ENCODE data around the gene PMF1.

The PMF1 gene

DNA sequence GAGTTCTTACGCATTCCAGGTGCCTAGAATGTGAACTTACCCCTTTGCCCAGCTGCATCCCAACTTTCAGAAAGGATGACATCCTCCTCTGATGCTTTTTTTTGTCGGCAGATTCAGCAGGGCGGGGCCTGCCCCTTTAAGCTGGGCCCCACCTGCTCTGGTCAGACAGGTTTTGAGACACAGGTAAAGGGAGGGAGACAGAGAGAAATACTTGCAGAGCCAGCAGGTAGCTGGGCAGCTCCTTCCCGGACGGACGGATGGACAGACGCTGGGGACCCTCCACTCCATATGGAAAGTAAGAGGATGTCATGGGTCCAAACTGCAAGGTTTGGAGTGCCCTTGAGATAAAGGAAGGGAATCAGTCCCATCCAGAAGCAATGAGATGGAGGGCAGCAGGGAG is 71.3 kb downstream of the PMF1 start, which contains the start of gene TMEM79:
TSS of gene TMEM79 (plus strand) at position 214 of the 400 bp plus-strand sequence. CDS start 902 bp downstream, outside the sequence.
- FAIRE-seq, result no peak
- TF ChIP-seq POLR2A (IDR thresholded peaks at IDR 0.05; ENCODE audit: low read depth, low read length), result no peak
- DNase-seq (ENCODE audit: insufficient read length, low spot score), result no peak

DNA sequence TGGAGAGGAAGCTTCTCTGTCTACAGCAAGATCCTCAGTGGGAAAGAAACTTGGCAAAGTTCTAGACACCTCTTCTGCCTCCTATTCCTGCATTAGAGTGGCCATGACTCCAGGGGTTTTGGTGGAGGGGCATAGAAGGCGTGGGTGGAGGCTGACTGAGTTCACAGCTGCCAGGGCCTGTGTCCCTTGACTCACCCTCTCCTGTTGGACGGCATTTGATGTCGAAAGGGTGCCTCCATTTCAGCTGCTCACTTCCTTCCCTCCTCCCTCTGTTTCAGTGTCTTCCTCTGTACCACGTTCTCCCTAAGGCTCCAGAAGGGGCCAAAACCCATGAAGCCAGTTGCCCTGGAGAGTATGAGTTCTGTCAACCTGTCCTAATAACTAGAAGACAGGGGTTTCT is 72.0 kb downstream of the PMF1 start:
- DNase-seq (ENCODE audit: insufficient read length, low spot score) (no peak), FAIRE-seq (no peak)
- TF ChIP-seq POLR2A (IDR thresholded peaks at IDR 0.05; ENCODE audit: low read depth, low read length), result no peak

DNA sequence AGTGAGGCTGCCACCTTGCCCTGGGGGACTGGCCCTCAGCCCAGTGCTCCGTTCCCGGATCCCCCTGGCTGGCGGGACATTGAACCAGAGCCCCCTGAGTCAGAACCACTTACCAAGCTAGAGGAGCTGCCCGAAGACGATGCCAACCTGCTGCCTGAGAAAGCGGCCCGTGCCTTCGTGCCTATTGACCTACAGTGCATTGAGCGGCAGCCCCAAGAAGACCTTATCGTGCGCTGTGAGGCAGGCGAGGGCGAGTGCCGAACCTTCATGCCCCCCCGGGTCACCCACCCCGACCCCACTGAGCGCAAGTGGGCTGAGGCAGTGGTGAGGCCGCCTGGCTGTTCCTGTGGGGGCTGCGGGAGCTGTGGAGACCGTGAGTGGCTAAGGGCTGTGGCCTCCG is 72.6 kb downstream of the PMF1 start:
- DNase-seq (ENCODE audit: insufficient read length, low spot score) (no peak), FAIRE-seq (no peak)
- TF ChIP-seq POLR2A (IDR thresholded peaks at IDR 0.05; ENCODE audit: low read depth, low read length), result no peak

DNA sequence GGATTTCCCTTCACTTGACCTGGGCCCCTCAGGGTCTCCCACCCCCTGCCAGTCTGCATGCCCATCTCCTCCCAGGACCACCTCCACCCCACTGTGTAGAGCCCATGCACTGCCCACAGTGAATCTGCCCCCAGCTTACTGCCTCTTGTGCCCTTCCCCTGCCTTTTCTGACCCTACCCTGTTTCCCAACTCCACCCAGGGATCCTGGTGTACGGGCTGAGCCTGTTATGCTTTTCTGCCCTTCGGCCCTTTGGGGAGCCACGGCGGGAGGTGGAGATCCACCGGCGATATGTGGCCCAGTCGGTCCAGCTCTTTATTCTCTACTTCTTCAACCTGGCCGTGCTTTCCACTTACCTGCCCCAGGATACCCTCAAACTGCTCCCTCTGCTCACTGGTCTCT is 73.3 kb downstream of the PMF1 start:
- no peak for FAIRE-seq
- TF ChIP-seq POLR2A (IDR thresholded peaks at IDR 0.05; ENCODE audit: low read depth, low read length), result no peak
- no peak for DNase-seq (ENCODE audit: insufficient read length, low spot score)
